Smooth muscle cell (in vitro differentiated cells): ENCODE results near the gene PYGB. TPM values are rescaled to one million over a fixed set of nuclear protein-coding genes. Genes with fewer than 3 reads are reported as not detected.
A peak's percentile ranks its signal among the peaks of the same experiment; 100 is the strongest.

Experiments
- DNase-seq: peaks from one replicate; lab custom pipeline; 2025; ENCODE audit not compliant: unreplicated experiment; lab: John Stamatoyannopoulos, UW
- H2AFZ ChIP-seq: fragments of 200-600 bp; sonication (generic); 2 replicates; pipeline ENCODE4 v1.6.0; 2016; ENCODE audit warnings: antibody characterized with exemption, low read depth, mild to moderate bottlenecking
- H3F3A ChIP-seq: fragments of 200-600 bp; sonication (generic); 2 replicates; pipeline ENCODE4 v1.6.0; 2017; ENCODE audit warnings: antibody characterized with exemption, low read depth
- H3K27ac ChIP-seq: fragments of 200-600 bp; sonication (generic); 2 replicates; pipeline ENCODE4 v1.5.1; 2016; ENCODE audit warnings: low read depth, mild to moderate bottlenecking
- H3K27me3 ChIP-seq: fragments of 200-600 bp; sonication (generic); 2 replicates; pipeline ENCODE4 v1.6.1; 2016; ENCODE audit warnings: low read depth, mild to moderate bottlenecking
- H3K36me3 ChIP-seq: fragments of 200-600 bp; sonication (generic); 2 replicates; pipeline ENCODE4 v1.5.1; 2016; ENCODE audit warnings: low read depth
- H3K4me1 ChIP-seq: fragments of 200-600 bp; sonication (generic); 2 replicates; pipeline ENCODE4 v1.5.1; 2016; ENCODE audit warnings: low read depth
- H3K4me2 ChIP-seq: fragments of 200-600 bp; sonication (generic); 2 replicates; pipeline ENCODE4 v1.6.0; 2016; ENCODE audit warnings: mild to moderate bottlenecking
- H3K4me3 ChIP-seq: fragments of 200-600 bp; sonication (generic); 2 replicates; pipeline ENCODE4 v1.5.1; 2016; ENCODE audit warnings: mild to moderate bottlenecking
- H3K79me2 ChIP-seq: fragments of 200-600 bp; sonication (generic); 2 replicates; pipeline ENCODE4 v1.6.0; 2016; ENCODE audit warnings: low read depth, mild to moderate bottlenecking
- H3K9ac ChIP-seq: fragments of 200-600 bp; sonication (generic); 2 replicates; pipeline ENCODE4 v1.6.0; 2016; ENCODE audit warnings: low read depth
- H3K9me3 ChIP-seq: fragments of 200-600 bp; sonication (generic); replicated peaks from 2 replicates; pipeline ENCODE4 v1.5.1; 2016; ENCODE audit warnings: low read depth
- H4K20me1 ChIP-seq: fragments of 200-600 bp; sonication (generic); 2 replicates; pipeline ENCODE4 v1.6.0; 2016; ENCODE audit warnings: low read depth
- WGBS: methylation state at CpG from one replicate; pipeline ENCODE4 v1.1.7; 2016; ENCODE audit warnings: low lambda C conversion rate; 5-methylcytosine and 5-hydroxymethylcytosine counted together
- polyA plus RNA-seq: library from polyadenylated mRNA; unstranded; fragments of >200 nt; fragmentation: Nextera tagmentation; extraction: Ambion mirVana; gene quantifications from 2 replicates; pipeline ENCODE4 v1.2.1, GENCODE V29; 2016
- total RNA-seq: library from RNA; depleted of rRNA; stranded (reverse); fragments of >200 nt; gene quantifications from 2 replicates; pipeline ENCODE4 v1.2.3, GENCODE V29; 2014
- TF ChIP-seq, protein P1 (sequence below): fragments of 200-600 bp; sonication (generic); IDR thresholded peaks from 2 replicates; pipeline ENCODE4 v1.5.1; 2017; ENCODE audit warnings: borderline replicate concordance, mild to moderate bottlenecking, antibody characterized with exemption; ENCODE audit not compliant: insufficient read depth, poor library complexity, severe bottlenecking

The PYGB gene
- total and polyA plus RNA-seq, 2 experiments from 2014 or later, result 31.8 to 39.4 TPM

DNA sequence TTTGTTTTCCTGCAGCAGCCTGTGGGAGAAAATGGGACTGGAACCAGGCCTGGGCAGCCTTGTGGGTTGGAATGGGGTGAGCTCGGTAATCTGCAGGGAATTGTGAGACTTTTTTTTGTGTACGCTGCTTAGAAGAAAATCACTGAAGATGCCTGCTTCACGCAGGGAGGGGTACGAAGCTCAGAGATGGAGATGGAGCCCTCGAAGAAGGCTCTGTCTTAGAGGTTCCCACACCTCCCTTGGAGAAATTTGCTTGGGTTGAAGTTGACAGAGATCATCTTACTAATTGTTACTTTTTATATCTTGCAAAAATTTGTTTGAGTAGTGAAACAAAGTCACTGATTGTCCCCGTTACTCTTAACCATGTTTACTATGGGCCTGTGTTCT is 894 bp downstream of the PYGB start:
- Histone ChIP-seq H3K79me2 (peaks cover 42% of the 10 kb centered on the region), H3K27ac (peak overlapping the region; percentile 35), H3F3A (peaks cover 4% of the 10 kb centered on the region), H3K9me3 (no peaks in the 10 kb centered on the region), H3K36me3 (no peaks in the 10 kb centered on the region), H3K9ac (peak overlapping the region; percentile 17), H3K4me1 (peaks cover 34% of the 10 kb centered on the region), H4K20me1 (peaks cover 50% of the 10 kb centered on the region), H2AFZ (peak overlapping the region; percentile 39), H3K4me3 (peak overlapping the region; percentile 71), H3K27me3 (no peaks in the 10 kb centered on the region), H3K4me2 (peak overlapping the region; percentile 92)
- 9% methylated on average over 6 of the region's 6 CpGs for WGBS
- TF ChIP-seq, protein P1, sequence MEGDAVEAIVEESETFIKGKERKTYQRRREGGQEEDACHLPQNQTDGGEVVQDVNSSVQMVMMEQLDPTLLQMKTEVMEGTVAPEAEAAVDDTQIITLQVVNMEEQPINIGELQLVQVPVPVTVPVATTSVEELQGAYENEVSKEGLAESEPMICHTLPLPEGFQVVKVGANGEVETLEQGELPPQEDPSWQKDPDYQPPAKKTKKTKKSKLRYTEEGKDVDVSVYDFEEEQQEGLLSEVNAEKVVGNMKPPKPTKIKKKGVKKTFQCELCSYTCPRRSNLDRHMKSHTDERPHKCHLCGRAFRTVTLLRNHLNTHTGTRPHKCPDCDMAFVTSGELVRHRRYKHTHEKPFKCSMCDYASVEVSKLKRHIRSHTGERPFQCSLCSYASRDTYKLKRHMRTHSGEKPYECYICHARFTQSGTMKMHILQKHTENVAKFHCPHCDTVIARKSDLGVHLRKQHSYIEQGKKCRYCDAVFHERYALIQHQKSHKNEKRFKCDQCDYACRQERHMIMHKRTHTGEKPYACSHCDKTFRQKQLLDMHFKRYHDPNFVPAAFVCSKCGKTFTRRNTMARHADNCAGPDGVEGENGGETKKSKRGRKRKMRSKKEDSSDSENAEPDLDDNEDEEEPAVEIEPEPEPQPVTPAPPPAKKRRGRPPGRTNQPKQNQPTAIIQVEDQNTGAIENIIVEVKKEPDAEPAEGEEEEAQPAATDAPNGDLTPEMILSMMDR, result no peak
- DNase-seq, result no peak

DNA sequence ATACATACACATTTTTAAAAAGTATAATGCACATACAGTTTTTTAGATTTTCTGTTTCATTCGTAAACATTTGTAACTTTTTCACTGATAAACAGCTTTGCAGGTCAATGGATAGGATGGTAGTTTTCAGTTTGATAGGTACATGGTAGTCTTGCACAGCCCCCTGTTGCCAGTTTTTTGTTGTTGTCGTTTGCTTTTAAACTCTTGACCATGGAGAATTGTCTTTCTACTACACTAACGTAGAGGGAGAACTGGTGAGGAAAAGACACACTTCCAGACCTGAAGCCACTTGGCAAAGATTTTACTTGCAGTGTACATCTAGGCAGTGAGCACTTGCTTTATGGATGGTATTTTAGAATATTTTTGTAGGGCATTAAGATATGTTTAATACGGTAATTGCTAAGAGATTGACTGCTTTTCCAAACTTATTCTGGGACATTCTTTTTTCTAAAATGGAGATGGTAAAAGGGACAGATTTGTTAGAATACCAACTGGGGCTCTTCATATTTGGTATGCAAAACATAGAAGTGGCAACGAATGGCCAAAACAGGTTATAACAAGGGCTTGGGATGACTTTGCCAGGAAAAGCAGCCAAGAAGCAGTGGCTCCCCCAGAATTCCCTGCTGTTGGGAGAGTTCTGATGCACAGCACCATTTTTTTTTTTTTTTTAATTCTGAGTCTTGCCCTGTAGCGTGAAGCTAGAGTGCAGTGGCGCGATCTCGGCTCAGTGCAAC is 1.5 kb downstream of the PYGB start:
- Histone ChIP-seq H3K4me1 (peaks cover 39% of the 10 kb centered on the region), H4K20me1 (peaks cover 56% of the 10 kb centered on the region), H3K4me2 (peak overlapping the region; percentile 92), H3K9ac (no peak overlapping the region), H3K9me3 (no peaks in the 10 kb centered on the region), H3K27me3 (no peaks in the 10 kb centered on the region), H3K27ac (no peak overlapping the region), H2AFZ (no peak overlapping the region), H3K4me3 (peak overlapping the region; percentile 71), H3K36me3 (no peaks in the 10 kb centered on the region), H3F3A (peaks cover 5% of the 10 kb centered on the region), H3K79me2 (peaks cover 42% of the 10 kb centered on the region)
- 70% methylated on average over 9 of the region's 9 CpGs for WGBS
- DNase-seq, result no peak
- TF ChIP-seq, protein P1, result no peak

DNA sequence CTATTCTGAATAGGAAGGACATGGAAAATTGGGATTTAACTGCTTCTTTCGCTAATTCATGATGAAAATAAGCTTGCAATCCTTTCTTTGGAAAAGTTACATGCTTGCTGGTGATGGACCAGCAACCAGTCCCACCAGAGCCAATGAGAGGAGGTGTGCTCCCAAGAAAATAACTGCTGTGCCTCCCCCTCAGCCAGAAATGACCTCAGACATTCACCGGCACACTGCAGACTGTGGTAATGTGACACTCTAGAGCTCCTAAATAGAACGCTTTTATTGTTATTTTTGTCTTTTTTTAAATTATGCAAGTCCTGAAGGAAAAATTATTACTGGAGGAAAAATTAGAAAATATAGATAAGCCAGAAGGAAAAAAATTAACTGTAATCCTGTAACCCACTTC is 2.6 kb downstream of the PYGB start:
- Histone ChIP-seq H3K4me1 (peaks cover 49% of the 10 kb centered on the region), H3K36me3 (no peaks in the 10 kb centered on the region), H3K9ac (no peak overlapping the region), H3K4me2 (peak overlapping the region; percentile 92), H3K9me3 (no peaks in the 10 kb centered on the region), H3K27me3 (no peaks in the 10 kb centered on the region), H3F3A (peaks cover 5% of the 10 kb centered on the region), H4K20me1 (peaks cover 67% of the 10 kb centered on the region), H3K4me3 (no peak overlapping the region), H3K79me2 (peaks cover 42% of the 10 kb centered on the region), H2AFZ (no peak overlapping the region), H3K27ac (no peak overlapping the region)
- TF ChIP-seq, protein P1, result no peak
- WGBS, result 68% methylated on average over 3 of the region's 3 CpGs
- no peak for DNase-seq

DNA sequence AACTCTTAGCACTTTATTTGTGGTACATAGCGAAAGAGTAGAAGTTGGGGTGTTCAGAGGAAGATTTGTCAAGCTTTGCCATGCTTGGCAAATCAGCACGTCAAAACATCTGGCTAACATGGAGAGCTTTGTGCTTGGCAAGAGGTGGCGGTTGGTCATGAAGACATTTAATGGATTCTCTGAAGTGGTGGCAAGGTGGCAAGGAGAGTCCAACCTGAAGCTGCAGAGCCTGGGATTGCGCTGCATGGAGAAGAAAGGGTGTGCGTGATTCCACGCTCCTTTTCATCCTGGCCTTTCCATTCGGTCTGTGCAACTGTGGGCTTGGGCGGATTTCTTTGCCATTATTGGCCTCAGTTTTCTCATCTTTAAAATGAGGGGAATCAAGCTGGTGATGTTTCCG is 3.1 kb downstream of the PYGB start:
- DNase-seq, result no peak
- H4K20me1 ChIP-seq, result peaks cover 73% of the 10 kb centered on the region
- peaks cover 49% of the 10 kb centered on the region for H3K4me1 ChIP-seq
- H3K27ac ChIP-seq, result no peak overlapping the region
- TF ChIP-seq, protein P1, result no peak
- H3K4me2 ChIP-seq, result no peak overlapping the region
- WGBS, result 95% methylated on average over 9 of the region's 9 CpGs
- no peaks in the 10 kb centered on the region for H3K9me3 ChIP-seq
- no peak overlapping the region for H3K4me3 ChIP-seq
- H3K79me2 ChIP-seq, result peaks cover 46% of the 10 kb centered on the region
- no peaks in the 10 kb centered on the region for H3K36me3 ChIP-seq
- no peak overlapping the region for H2AFZ ChIP-seq
- no peak overlapping the region for H3K9ac ChIP-seq
- no peaks in the 10 kb centered on the region for H3K27me3 ChIP-seq
- peaks cover 5% of the 10 kb centered on the region for H3F3A ChIP-seq
